Stimulated activated naive B cell treated with anti-CD40 and anti-IgM and Interleukin-4, amounts not matched to agents 10 μg/mL and 1 μg/mL and 100 μg/mL, for 72 hours (primary cell): ENCODE measurements around the gene SYS1.
A peak's percentile ranks its signal among the peaks of the same experiment; 100 is the strongest.

Source experiments
- ATAC-seq, 2 donors: fragments of 150-1000 bp; cut with Tn5 transposase; replicated peaks; 2 replicates each; pipeline ENCODE4 v1.10.0; 2021; ENCODE audit warnings: moderate library complexity in 1 of 2
- DNase-seq: peaks from one replicate; pipeline ENCODE4 v3.0.0; 2021
- H3K27ac Mint-ChIP-seq: one replicate; pipeline ENCODE4 v1.8.0; 2022; ENCODE audit warnings: mild to moderate bottlenecking, mixed read lengths
- H3K27me3 Mint-ChIP-seq, 2 donors: one replicate each; pipeline ENCODE4 v1.8.0; 2022; ENCODE audit warnings: mixed read lengths in 2 of 2
- H3K36me3 Mint-ChIP-seq, 2 donors: one replicate each; pipeline ENCODE4 v1.8.0; 2022; ENCODE audit warnings: mixed read lengths in 2 of 2, mild to moderate bottlenecking in 1 of 2
- H3K4me1 Mint-ChIP-seq, 2 donors: one replicate each; pipeline ENCODE4 v1.8.0; 2022; ENCODE audit warnings: mixed read lengths in 2 of 2, mild to moderate bottlenecking in 1 of 2
- H3K4me3 Mint-ChIP-seq, 2 donors: one replicate each; pipeline ENCODE4 v1.8.0; 2022; ENCODE audit warnings: mild to moderate bottlenecking in 2 of 2, mixed read lengths in 2 of 2, moderate library complexity in 1 of 2
- H3K9me3 Mint-ChIP-seq, 2 donors: one replicate each; pipeline ENCODE4 v1.8.0; 2022; ENCODE audit warnings: mixed read lengths in 2 of 2, mild to moderate bottlenecking in 1 of 2

SYS1 gene

DNA sequence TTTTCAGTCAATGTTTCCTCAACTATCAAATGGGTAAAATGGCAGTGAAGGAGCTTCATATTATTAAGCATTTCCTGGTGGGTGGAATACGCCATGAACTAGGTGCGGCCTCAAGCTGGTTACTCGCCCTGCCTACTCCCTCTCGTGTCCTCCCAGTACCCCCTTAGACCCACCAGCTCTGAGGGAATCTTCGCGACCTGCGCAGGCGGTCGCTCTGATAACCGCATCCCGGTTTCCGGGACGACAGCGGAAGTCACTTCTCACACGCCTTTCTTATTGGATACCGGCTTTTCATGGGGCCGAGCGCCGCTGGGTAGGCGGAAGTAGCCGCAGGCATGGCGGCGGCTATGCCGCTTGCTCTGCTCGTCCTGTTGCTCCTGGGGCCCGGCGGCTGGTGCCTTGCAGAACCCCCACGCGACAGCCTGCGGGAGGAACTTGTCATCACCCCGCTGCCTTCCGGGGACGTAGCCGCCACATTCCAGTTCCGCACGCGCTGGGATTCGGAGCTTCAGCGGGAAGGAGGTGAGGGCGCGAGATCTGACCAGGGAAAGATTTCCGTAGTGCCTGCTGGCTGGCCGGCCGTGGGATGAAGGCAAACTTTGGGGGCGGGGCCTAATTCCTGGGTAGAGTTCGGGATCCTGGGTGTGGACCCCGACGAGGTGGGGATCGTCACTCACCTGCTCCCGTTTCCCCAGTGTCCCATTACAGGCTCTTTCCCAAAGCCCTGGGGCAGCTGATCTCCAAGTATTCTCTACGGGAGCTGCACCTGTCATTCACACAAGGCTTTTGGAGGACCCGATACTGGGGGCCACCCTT, 53.1 kb downstream of the SYS1 start, which contains the start of gene PIGT:
PIGT (plus strand) TSS at position 320 of the 816 bp plus-strand sequence; CDS start at position 336, 16 bp downstream.
- Mint-ChIP-seq H3K27ac (peak within 1 kb of the TSS; percentile 98), H3K36me3 (peaks cover 25 to 42% of the 10 kb centered on the region in 2 donors), H3K27me3 (no peaks in the 10 kb centered on the region), H3K4me3 (peak within 1 kb of the TSS; percentile 94 to 96), H3K4me1 (peaks cover 26 to 50% of the 10 kb centered on the region in 2 donors), H3K9me3 (no peaks in the 10 kb centered on the region)
- DNase-seq (peak; percentile 85), ATAC-seq (peak; percentile 91 to 93)

DNA sequence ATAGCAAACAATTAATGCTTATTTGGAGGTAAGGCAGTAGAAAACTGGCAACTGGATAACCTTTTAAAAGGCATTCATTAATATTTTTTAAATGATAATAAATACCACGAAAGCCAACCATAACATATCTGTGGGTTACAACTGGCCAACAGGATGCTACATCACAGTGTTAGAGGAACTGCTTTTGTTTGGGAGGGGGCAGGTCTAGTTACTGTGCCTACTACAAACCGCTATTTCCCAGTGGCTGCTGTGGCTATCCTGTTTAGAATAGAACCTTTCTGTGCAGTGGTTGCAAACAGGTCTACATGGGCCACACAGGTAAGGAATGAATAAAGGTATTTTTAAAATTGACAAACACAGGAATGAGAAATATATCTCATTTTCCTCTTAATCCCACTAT, 54.0 kb downstream of the SYS1 start:
- Mint-ChIP-seq H3K27me3 (no peaks in the 10 kb centered on the region), H3K4me1 (peaks cover 26 to 50% of the 10 kb centered on the region in 2 donors), H3K9me3 (no peaks in the 10 kb centered on the region), H3K36me3 (peaks cover 23 to 41% of the 10 kb centered on the region in 2 donors), H3K27ac (peak overlapping the region; percentile 98), H3K4me3 (peak overlapping the region; percentile 94 to 96)
- no peak for DNase-seq
- ATAC-seq, result no peak
